HG03103 (cell line): Measurements from ENCODE around the gene CLEC4M.
"Not testable (repeated sequence)": the region's sequence is repeated elsewhere in the genome, so short reads cannot be mapped to it uniquely, and the experiment has no call there.

ENCODE experiments used
- ATAC-seq: cut with Tn5 transposase; IDR thresholded peaks from one replicate; pipeline ENCODE4 v1.9.1; 2021; ENCODE audit warnings: low read depth; ENCODE audit not compliant: unreplicated experiment

Gene CLEC4M

DNA sequence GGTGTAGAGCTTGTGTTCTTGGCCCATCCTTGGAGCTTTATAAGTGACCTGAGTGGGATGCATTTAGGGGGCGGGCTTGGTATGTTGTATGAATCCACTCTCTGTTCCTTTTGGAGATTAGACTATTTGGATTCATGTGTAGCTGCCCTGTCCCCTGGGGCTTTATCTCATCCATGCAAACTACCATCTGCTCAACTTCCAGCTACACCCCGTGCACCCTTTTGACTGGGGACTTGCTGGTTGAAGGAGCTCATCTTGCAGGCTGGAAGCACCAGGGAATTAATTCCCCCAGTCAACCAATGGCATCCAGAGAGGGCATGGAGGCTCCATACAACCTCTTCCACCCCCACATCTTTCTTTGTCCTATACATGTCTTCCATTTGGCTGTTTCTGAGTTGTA lies 6.1 kb downstream of the CLEC4M start:
- ATAC-seq, result no peak

DNA sequence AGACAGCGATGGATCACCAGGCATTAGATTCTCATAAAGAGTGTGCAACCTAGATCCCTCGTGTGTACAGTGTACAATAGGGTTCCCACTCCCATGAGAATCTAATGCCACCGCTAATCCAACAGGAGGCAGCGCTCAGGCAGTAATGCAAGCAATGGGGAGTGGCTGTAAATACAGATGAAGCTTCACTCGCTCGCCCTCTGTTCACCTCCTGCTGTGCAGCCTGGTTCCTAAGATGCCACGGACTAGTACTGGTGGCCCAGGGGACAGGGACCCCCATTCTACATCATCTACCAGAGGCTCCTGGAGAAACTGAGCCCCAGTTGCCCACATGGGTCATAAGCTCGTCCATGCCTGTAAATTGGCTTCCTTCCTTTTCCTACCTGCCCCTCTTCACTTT lies 8.0 kb downstream of the CLEC4M start:
- ATAC-seq, result no peak

DNA sequence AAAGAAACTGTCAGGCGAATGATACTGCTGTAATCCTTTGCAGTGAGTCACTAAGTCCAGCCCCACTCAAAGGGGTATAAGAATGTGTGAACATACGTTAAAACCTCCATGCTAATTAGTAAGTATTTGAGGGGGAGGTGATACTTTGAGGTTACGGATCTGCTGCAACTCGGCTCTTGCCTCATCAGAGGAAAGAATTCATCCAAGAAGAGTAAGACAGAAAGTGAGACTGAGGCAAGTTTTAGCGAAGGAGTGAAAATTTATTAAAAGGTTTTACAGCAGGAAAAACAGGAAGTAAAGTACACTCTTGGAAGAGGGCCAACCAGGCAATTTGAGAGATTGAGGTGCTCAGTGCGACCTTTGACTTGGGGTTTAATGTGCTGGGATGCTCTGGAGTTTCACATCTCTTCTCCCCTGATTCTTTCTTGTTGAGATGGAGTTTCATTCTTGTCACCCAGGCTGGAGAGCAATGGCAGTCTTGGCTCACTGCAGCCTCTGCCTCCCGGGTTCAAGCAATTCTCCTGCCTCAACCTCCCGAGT lies 9.8 kb downstream of the CLEC4M start:
- ATAC-seq, result no peak

DNA sequence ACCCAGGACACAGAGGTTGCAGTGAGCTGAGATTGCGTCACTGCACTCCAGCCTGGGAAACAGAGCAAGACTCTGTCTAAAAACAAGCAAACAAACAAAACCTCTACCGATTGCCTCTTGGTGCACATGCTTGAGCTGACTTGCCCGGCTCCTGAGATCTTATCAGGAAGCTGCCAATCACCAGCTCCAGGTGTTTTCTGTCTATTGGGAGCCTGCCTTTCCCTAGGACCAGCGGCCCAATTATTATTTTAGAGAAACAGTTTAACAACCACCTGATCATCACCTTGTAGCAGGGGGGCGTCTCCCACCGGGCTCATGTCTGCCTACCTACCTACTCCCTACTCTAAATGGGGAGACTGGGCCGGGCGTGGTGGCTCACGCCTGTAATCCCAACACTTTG lies 10.8 kb downstream of the CLEC4M start:
- ATAC-seq, result no peak

DNA sequence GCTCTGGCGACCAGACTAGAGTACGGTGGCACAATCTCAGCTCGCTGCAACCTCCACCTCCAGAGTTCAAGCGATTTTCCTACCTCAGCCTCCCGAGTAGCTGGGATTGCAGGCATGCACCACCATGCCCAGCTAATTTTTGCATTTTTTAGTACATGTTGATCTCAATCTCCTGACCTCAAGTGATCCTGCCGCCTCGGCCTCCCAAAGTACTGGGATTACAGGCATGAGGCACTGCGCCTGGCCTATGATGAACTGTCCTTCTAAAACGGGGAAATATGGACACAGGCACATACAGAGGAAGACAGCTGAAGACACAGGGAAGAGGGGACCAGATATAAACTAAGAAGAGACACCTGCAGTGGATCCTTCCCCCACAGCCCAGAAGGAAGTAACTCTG lies 12.7 kb downstream of the CLEC4M start:
- no peak for ATAC-seq

- ATAC-seq, result no peak
Measured at GRCh38 chr19:7778081-7778480, 15.0 kb downstream of the CLEC4M start.

DNA sequence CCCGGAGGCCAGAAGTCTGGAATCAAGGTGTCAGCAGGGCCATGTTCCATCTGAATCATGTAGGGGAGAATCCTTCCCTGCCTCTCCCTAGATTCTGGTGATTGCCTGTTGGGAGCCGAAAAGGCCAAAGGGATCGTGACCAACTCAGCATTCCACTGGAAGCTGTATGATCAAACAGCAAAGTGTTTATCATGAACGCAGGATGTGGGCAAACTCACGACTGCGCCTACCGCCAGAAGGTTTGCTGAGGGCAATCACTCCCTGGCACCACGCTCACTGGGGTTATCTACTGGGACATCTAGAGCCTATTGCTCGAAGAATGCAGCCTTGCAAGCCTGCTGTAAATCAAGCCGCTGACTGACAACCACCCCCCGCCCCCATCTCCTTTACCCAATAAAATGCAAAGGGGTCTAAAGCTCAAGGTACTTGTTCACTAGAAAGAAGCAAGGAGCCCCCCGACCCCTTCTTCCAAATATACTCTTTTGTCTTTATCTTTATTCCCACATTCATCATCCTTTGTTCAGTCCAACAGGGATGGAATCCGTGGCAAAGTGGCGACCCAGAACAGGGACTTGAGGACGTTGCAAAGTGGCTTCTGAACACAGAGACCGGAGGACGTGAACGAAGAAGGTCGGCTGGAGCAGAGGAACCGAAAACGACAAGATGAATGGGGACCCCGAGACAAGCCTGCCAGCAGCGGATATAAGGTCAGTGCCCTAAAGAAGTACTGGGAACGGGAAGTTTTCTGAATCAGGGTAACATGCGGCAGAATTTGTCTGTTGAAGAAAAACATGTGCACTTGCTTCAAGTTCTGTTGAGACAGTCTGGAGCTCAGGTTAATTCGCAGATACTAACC lies 16.8 kb downstream of the CLEC4M start:
- ATAC-seq, result no peak

DNA sequence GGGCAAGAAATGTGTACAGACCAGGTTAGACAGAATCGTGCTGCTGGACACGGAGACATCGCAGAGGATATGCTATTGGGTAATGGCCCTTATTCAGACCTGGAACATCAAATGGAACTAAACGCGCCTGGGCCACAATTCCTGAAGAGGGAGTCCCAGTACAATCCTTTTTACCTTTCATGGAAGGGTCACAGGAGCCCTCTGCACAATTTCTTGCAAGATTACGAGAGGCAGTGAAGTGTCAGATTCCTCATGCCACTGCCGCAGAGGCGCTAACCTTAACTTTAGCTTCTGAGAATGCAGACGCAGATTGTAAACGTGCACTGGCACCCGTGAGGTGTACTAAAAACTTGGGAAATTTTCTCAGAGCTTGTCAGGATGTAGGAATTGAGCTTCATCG lies 18.1 kb downstream of the CLEC4M start:
- no peak for ATAC-seq

- no peak for ATAC-seq
Measured at GRCh38 chr19:7783991-7784423, 21.0 kb downstream of the CLEC4M start.

GRCh38 chr19:7784856-7785255 lies 21.8 kb downstream of the CLEC4M start:
- no peak for ATAC-seq

GRCh38 chr19:7787141-7787540 lies 24.1 kb downstream of the CLEC4M start:
- no peak for ATAC-seq

DNA sequence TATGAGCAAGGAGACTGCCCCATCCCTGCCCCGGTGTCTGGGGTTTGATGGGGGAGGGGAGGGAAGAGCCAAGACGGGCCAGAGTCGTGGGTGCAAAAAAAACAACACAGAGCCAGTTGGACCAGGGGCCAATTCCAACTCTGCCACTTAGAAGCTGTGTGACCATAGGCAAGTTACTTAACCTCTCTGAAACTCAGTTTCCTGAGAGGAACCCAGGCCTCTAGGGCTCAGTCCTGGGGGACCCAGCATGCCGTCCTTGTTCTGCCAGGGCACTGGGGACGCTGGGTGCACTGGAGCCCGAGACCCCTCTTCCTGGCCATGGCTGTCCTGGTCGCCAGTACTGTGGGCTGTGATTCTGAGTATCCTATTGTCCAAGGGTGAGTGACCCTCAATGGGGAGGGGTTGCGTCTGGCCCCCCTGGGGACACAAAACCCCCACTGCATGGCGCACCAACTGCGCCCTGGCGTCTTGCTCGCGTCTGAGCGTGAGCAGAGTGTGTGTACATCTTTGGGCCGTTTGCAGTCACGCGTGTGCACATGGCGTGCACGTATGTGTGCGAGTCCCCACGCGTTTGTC lies 24.6 kb downstream of the CLEC4M start:
- no peak for ATAC-seq

DNA sequence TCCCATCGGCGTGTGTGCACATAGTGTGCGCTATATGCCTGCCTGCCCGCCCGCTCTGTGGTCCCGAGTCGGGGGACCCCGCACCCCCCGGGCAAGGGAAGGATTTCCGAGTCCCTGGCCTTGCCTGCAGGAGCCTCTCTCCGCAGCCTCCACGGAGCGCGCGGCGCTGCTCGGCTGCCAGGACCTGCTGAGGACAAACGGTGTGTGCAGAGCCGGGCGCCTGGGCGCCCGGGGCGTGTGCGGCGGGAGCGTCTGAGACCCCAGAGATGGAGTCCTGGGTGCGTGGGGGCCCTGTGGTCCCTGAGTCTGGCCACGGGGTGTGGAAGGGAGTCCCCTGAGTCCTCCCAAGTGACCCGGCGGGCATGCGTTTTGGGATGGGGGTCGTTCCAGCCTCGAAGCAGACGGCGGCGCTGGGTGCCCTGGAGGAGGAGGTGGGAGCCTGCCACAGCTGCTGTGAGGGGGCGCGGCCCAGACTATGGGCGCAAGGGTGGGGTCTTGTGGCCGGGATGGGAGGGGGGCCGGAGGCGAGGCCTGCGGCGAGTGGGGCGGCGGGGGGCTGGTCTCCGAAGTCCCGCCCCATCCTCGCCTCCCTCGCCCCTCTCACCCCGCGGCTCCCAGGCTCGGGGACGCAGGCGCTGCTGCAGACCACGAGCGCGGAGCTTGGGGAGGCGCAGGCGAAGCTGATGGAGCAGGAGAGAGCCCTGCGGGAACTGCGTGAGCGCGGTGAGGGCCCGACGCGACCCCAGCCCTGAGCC lies 25.3 kb downstream of the CLEC4M start:
- no peak for ATAC-seq

- no peak for ATAC-seq
Measured at GRCh38 chr19:7788933-7789323, 25.9 kb downstream of the CLEC4M start.

GRCh38 chr19:7789447-7789846 lies 26.4 kb downstream of the CLEC4M start:
- ATAC-seq, result no peak

GRCh38 chr19:7790416-7790815 lies 27.4 kb downstream of the CLEC4M start:
- ATAC-seq, result no peak

DNA sequence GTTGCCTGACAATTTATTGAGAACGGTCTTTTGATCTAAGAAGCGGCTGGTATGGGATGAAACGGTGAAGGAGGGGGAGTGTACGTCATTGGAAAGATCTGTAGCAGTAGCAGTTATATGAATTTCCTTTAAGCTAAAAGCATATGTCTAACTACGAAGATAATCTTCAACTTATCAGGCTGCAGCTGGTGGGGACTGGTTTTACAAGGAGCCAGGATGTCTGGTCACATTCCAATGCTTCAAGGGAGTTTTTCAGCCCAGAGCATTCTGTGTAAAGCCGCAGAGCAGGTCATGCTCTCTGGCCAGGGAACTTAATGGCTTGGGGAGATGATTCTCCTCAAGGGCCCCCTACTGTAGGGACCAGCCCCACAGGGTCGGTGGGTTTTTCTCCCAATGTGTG lies 29.2 kb downstream of the CLEC4M start:
- no peak for ATAC-seq

DNA sequence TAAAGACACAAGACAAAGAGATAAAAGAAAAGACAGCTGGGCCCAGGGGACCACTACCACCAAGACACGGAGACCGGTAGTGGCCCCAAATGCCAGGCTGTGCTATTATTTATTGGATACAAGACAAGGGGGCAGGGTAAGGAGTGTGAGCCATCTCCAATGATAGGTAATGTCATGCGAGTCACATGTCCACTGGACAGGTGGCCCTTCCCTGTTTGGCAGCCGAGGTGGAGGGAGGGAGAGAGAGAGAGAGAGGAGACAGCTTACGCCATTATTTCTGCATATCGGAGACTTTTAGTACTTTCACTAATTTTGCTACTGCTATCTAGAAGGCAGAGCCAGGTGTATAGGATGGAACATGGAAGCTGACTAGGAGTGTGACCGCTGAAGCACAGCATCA lies 29.7 kb downstream of the CLEC4M start:
- not testable (repeated sequence) for ATAC-seq

DNA sequence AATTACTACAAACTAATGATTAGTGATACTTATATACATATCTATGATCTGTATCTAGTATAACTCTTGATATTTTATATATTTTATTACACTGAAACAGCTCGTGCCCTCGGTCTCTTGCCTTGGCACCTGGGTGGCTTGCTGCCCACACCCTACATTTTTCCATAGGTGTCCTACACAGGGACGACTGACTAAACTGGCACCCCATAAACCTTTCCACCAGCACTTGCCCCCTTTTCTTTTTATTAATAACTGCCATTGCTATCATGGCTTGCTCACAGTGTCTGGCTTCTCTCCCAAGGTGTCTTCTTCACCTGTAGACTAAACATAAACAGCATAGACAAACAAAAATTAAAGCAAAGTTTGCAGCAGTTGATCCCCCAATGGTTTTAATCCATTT lies 30.4 kb downstream of the CLEC4M start:
- ATAC-seq, result no peak

- no peak for ATAC-seq
Measured at GRCh38 chr19:7795555-7796161, 32.6 kb downstream of the CLEC4M start.
